ENCODE data around the gene VPREB3.

DNA sequence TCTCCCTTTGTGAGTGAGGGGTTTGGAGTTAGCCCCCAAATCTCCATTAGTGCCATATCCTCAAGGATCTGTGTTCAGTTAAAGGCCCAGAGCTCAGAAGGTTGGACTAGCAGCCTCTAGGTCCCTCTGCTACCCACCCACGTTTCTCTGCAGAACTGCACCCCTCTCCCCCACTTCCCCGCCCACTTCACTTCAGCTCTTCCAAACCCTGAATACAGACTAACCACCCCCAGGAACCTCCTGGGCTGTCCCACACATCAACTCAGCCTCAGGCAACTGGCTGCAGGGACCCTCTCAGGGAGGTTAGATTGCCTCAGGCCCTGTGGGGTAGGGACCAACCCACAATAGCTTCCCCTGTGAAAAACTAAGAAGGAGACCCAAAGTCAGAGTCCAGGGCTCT lies 840 bp downstream of the VPREB3 start:
- TF ChIP-seq CTCF (IDR thresholded peaks at IDR 0.05; ENCODE audit: insufficient read depth, low read length, poor library complexity, severe bottlenecking) = no peak
- no peak for TF ChIP-seq EZH2phosphoT487 (conservative IDR thresholded peaks at IDR 0.05; ENCODE audit: low read length)
